ENCODE measurements around the gene SLC4A1AP.
A peak's percentile ranks its signal among the peaks of the same experiment; 100 is the strongest.

The SLC4A1AP gene

GRCh38 chr2:27714851-27715291 is 51.2 kb downstream of the SLC4A1AP start:
- no peak for DNase-seq (ENCODE audit: low read depth, low spot score)
- no peak overlapping the region for H3K4me3 ChIP-seq (ENCODE audit: low read length)

DNA sequence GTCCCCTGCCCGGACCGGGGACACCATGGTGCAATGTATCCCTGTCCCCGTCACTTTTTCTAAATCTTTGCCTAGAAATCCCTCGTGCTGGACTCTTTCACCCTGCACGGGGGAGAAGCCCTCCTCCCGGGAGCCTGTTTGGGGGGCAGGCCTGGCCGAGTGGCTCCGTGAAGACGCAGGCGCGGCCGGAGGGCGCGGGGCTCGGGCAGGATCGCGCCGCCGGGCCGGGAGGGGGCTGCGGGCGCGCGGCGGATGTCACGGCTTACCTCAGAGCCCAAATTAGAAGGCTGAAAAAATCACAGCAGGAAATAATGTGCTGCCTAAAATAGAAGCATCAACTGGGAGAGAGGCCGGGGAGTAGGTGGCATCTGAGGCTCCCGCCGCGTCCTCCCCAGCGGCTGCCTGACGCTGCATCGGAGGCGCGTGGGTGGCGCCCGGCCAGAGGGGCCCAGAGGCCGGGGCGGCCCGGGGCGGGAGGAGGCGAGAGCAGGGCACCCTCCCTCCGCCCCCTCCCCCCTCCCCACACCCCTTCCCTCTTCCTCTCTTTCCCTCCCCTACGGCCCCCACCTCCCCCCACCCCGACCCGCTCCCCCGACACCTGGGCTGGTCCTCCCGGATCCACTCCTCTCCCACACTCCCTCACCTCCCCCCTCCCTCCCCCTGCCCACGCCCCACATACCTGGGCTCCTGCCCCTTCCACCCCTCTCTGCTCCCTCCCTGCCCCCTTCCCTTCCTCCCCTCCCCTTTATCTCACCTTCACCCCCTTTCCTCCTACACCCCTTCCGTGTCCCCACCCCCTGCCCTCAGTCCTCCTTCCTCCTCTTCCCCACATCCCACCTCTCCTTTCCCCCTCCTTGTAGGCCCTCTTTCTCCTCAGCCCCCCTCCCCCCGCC is 51.9 kb downstream of the SLC4A1AP start:
- H3K4me3 ChIP-seq (ENCODE audit: low read length): no peak overlapping the region
- DNase-seq (ENCODE audit: low read depth, low spot score): peak; percentile 6

- no peak for DNase-seq (ENCODE audit: low read depth, low spot score)
- no peak overlapping the region for H3K4me3 ChIP-seq (ENCODE audit: low read length)
Observed at GRCh38 chr2:27716301-27717069, 52.8 kb downstream of the SLC4A1AP start.

- DNase-seq (ENCODE audit: low read depth, low spot score): no peak
- no peak overlapping the region for H3K4me3 ChIP-seq (ENCODE audit: low read length)
Observed at GRCh38 chr2:27717070-27717795, 53.5 kb downstream of the SLC4A1AP start.

GRCh38 chr2:27720004-27720551 is 56.4 kb downstream of the SLC4A1AP start:
- DNase-seq (ENCODE audit: low read depth, low spot score): no peak
- no peak overlapping the region for H3K4me3 ChIP-seq (ENCODE audit: low read length)

DNA sequence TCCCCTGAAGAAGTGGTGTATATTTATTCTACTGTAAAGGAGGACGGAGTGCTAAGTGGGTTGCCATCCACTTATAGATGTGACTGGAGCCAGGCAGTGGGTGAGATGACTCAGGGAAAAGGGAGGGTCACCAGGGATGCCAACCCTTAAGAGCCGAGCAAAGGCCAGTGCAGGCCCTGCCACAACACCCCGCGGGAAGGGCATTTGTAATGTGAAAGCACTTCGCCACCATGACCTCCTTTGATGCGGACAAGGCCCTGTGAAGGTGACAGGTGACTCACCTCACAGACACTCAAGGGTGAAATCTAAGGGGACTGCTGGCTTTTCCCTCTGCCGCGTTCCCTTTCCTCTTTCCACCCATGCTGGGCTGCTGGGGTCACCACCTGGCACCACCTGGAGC is 57.6 kb downstream of the SLC4A1AP start:
- DNase-seq (ENCODE audit: low read depth, low spot score): no peak
- no peak overlapping the region for H3K4me3 ChIP-seq (ENCODE audit: low read length)

DNA sequence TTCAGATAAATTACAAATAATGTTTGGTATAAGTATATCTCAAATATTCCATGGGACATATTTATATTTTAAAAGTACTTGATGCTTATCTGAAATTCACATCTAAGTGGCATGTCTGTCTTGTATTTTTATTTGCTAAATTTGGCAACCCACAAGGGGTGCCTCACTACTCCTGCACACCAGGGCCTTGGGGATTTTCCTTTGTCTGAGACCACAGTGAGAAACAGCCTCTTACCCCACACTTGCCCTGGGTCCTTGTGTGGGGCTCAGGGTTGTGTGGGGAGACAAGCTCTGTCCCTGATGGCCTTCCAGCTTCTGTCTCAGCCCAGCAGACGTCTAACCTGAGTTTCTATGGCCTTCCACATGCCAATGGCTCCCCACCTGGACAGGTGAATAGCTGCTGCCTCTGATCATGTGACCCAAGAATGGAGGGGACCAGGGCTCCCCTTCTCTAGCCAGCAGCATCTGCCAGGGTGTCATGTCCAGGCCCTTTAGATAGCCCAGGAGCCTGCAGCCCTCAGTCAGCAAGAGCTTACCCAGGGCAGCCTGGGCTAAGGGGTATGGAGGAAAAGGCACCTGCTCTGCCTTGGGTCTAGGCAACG is 58.3 kb downstream of the SLC4A1AP start:
- no peak overlapping the region for H3K4me3 ChIP-seq (ENCODE audit: low read length)
- DNase-seq (ENCODE audit: low read depth, low spot score): no peak

DNA sequence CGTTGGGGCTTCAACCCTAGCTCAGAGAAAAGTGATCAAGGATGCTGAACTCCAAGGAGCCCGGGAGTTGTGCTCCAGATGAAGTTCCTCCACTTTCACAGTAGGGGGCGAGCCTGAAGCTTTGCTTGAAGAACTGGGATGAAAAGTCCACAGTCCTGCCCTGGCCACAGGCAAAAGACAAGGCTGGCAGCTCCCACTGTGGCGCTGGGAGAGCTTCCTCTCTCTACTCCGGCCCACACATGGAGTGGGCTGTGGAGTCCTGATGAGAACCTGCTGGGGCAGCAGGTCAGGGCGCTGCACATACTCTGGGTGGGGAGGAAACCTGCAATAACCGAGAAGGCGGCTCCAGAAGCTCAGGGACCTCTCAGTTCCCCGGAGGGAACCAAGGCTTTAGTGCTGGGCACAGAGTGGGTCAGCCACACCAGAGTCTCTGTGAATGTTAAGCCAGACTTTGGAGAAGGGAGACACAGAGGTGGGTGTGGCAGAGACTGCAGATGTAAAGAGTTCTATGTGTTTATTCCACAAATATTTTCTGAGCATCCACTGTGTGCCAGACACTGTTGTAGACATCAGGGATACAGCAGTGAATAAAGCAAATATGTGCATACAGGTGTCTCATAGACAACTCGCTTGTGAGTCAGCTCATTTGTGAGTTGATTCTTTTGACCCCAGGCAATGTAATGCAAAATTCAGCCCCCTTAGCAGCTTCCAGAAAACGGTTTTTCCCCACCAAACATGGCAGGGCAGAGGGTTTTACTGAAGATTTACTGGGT is 59.9 kb downstream of the SLC4A1AP start:
- H3K4me3 ChIP-seq (ENCODE audit: low read length): no peak overlapping the region
- peak; percentile 27 for DNase-seq (ENCODE audit: low read depth, low spot score)

- no peak overlapping the region for H3K4me3 ChIP-seq (ENCODE audit: low read length)
- no peak for DNase-seq (ENCODE audit: low read depth, low spot score)
Observed at GRCh38 chr2:27724191-27724590, 60.5 kb downstream of the SLC4A1AP start.

DNA sequence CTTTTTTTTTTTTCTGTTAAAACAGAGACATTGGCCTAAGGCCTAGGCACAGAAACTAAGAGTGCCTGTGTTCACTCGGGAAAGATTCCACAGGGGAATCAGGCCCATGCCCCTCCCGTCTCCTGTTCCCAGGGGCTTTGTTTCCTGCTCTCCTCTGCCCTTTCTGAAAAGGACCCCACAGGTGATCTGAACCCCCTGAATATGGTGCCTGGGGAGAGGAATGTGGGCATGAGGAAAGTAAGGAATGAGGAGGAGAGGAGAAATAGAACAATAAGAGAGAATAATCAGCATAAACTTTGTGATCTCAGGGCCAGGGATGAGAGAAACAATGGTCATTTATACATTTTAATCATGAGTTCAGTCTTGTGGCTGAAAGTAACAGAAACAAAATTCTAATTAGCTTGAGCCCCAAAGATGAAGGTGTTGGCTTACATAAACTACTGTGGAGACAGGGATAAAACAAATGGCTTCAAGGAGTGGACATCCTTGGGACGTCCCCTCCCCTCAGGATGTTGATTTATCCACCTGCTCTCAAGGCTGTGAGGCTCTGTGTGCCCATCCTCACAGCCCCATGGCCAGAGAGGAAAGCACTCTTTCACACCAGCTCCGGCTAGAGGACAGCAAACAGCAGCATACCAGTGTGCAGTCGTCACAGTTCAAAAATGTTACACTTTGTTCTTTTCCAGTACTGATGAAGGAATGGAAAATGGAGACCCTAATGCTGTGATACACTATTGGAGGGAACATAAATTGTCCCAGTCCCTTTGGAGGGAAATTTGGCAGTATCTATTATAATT is 61.4 kb downstream of the SLC4A1AP start:
- no peak overlapping the region for H3K4me3 ChIP-seq (ENCODE audit: low read length)
- DNase-seq (ENCODE audit: low read depth, low spot score): no peak

DNA sequence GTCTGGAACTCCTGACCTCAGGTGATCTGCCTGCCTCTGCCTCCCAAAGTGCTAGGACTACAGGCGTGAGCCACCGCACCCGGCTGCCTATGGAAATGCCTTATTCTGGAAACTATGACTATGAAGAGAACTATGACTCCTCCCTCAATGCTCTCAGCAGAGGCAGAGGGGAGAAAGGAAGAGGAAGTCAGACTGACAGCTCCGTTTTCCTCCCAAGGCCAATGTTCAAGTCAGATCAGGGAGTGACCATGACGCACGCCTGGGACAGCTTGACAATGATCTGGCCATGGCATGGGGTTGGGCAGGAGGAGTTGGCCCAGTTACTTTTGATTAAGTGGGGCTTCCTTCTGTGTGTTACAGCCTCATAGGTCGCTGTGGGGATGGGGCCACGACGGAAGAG is 63.6 kb downstream of the SLC4A1AP start:
- no peak overlapping the region for H3K4me3 ChIP-seq (ENCODE audit: low read length)
- DNase-seq (ENCODE audit: low read depth, low spot score): no peak

GRCh38 chr2:27728081-27728858 is 64.6 kb downstream of the SLC4A1AP start:
- no peak for DNase-seq (ENCODE audit: low read depth, low spot score)
- no peak overlapping the region for H3K4me3 ChIP-seq (ENCODE audit: low read length)

- DNase-seq (ENCODE audit: low read depth, low spot score): no peak
- no peak overlapping the region for H3K4me3 ChIP-seq (ENCODE audit: low read length)
Observed at GRCh38 chr2:27729198-27729597, 65.5 kb downstream of the SLC4A1AP start.

DNA sequence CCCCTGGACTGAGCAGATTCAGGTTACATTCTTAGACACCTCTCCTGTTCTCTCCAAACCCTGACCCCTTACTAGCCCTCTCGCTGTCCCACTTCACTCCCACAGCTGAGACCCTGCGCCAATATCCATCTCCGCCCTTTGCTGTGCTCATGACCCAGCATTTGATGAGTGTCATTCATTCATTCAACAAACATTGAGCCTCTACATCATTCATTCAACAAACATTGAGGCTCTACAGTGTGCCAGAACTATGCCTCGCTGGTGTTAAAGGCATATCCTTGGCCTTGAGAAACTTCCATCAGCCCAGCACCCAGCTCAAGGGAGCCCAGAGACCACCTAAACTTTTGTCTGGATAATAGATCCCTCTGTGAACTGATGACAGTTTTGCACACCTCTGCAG is 65.9 kb downstream of the SLC4A1AP start:
- H3K4me3 ChIP-seq (ENCODE audit: low read length): no peak overlapping the region
- DNase-seq (ENCODE audit: low read depth, low spot score): no peak

GRCh38 chr2:27730261-27730662 is 66.6 kb downstream of the SLC4A1AP start:
- H3K4me3 ChIP-seq (ENCODE audit: low read length): no peak overlapping the region
- no peak for DNase-seq (ENCODE audit: low read depth, low spot score)

GRCh38 chr2:27730980-27731691 is 67.4 kb downstream of the SLC4A1AP start:
- H3K4me3 ChIP-seq (ENCODE audit: low read length): no peak overlapping the region
- DNase-seq (ENCODE audit: low read depth, low spot score): no peak
